Suprapubic skin (tissue), 4 donors: ENCODE data around the gene SPPL3. TPM values are rescaled to one million over a fixed set of nuclear protein-coding genes. Genes with fewer than 3 reads are reported as not detected.

Source experiments
- DNase-seq, 2 donors: peaks; one replicate each; pipeline ENCODE4 v3.0.0-alpha.2; 2019; ENCODE audit warnings: low spot score in 2 of 2
- H3K27ac ChIP-seq: fragments of 200-600 bp; sonication (generic); one replicate; pipeline ENCODE4 v1.5.1; 2019
- H3K27me3 ChIP-seq: fragments of 200-600 bp; sonication (generic); one replicate; pipeline ENCODE4 v1.5.1; 2019
- H3K36me3 ChIP-seq: fragments of 200-600 bp; sonication (generic); one replicate; pipeline ENCODE4 v1.5.1; 2019
- H3K4me1 ChIP-seq: fragments of 200-600 bp; sonication (generic); one replicate; pipeline ENCODE4 v1.5.1; 2019
- H3K4me3 ChIP-seq: fragments of 200-600 bp; sonication (generic); one replicate; pipeline ENCODE4 v1.5.1; 2019; ENCODE audit warnings: mild to moderate bottlenecking
- H3K9me3 ChIP-seq: fragments of 200-600 bp; sonication (generic); one replicate; pipeline ENCODE4 v1.5.1; 2019
- CTCF ChIP-seq, 2 donors: fragments of 200-600 bp in 1 of 2; fragments of 450-650 bp in 1 of 2; sonication (generic) in 1 of 2; IDR thresholded peaks; one replicate each; pipeline ENCODE4 v1.5.1; 2016 to 2019; ENCODE audit warnings: antibody characterized with exemption in 2 of 2, mild to moderate bottlenecking in 1 of 2, moderate library complexity in 1 of 2
- EP300 ChIP-seq: sonication (generic); formaldehyde crosslinking; IDR thresholded peaks from one replicate; pipeline ENCODE4 v1.6.1; 2017; ENCODE audit warnings: antibody characterized with exemption
- POLR2A ChIP-seq, 2 donors: fragments of 450-650 bp; IDR thresholded peaks; one replicate each; pipeline ENCODE4 v1.6.1; 2017; ENCODE audit warnings: antibody characterized with exemption in 2 of 2, mild to moderate bottlenecking in 2 of 2, moderate library complexity in 2 of 2
- POLR2AphosphoS5 ChIP-seq, 3 donors: sonication (generic); formaldehyde crosslinking; IDR thresholded peaks; one replicate each; pipeline ENCODE4 v1.6.1; 2017; ENCODE audit warnings: antibody characterized with exemption in 3 of 3
- WGBS: methylation state at CpG from one replicate; pipeline ENCODE4 v1.1.5; 2018; 5-methylcytosine and 5-hydroxymethylcytosine counted together
- total RNA-seq, 4 donors: library from RNA; depleted of rRNA; stranded (reverse); fragments of >200 nt; gene quantifications; one replicate each; pipeline ENCODE4 v1.1.0, GENCODE V29; 2016

SPPL3 gene
- total RNA-seq, 4 donors from 2014 or later = 64.7 to 91.8 (median 70.6) TPM

DNA sequence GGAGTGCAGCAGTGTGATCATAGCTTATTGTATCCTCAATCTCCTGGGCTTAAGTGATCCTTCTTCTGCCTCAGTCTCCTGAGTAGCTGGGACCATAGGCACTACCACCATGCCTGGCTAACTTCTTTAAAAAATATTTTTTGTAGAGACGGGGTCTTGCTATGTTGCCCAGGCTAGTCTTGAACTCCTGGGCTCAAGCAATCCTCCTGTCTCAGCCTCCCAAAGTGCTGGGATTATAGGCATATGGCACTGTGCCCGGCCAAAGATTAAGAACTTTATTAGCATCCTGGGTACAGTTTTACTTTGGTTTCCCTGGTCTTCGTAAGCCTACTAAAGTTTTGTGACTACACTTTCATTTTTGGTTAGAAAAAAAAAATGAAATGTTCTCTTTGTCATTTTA, 94.1 kb downstream of the SPPL3 start:
- Histone ChIP-seq H3K27ac (no peak overlapping the region), H3K36me3 (peaks cover 21% of the 10 kb centered on the region), H3K9me3 (no peaks in the 10 kb centered on the region), H3K4me3 (no peak overlapping the region), H3K4me1 (no peaks in the 10 kb centered on the region), H3K27me3 (no peaks in the 10 kb centered on the region)
- no peak for DNase-seq
- TF ChIP-seq POLR2AphosphoS5 (IDR thresholded peaks at IDR 0.05) (no peak), POLR2A (IDR thresholded peaks at IDR 0.05) (no peak), CTCF (IDR thresholded peaks at IDR 0.05) (no peak), EP300 (no peak)
- WGBS = 92% methylated on average over 3 of the region's 3 CpGs

GRCh38 chr12:120804428-120804827, 99.7 kb downstream of the SPPL3 start:
- Histone ChIP-seq H3K36me3 (peaks cover 12% of the 10 kb centered on the region), H3K4me1 (peaks cover 13% of the 10 kb centered on the region), H3K9me3 (no peaks in the 10 kb centered on the region), H3K27me3 (no peaks in the 10 kb centered on the region), H3K27ac (no peak overlapping the region), H3K4me3 (no peak overlapping the region)
- no peak for DNase-seq
- no peak for TF ChIP-seq POLR2A (IDR thresholded peaks at IDR 0.05)
- TF ChIP-seq EP300 = no peak
- no peak for TF ChIP-seq POLR2AphosphoS5 (IDR thresholded peaks at IDR 0.05)
- no peak for TF ChIP-seq CTCF (IDR thresholded peaks at IDR 0.05)

DNA sequence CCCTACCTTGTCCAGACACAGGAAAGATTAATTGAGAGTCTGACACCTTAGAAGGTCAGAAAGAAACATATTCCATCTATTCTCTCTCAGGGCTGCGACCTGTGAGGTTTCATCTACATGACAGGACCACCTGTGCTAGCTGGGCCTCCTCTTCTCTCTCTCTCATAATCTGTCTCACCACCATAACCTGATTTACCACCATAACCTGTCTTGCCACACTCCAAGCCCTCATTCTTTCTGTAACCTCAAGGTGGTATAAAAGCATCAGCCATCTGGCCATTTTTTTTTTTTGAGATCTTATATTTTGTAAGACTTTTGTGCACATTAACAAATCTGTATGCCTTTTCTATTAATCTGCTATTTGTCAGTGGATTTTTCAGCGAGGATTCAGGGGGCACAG, 103.0 kb downstream of the SPPL3 start:
- no peak for TF ChIP-seq POLR2A (IDR thresholded peaks at IDR 0.05)
- TF ChIP-seq POLR2AphosphoS5 (IDR thresholded peaks at IDR 0.05) = no peak
- no peak for TF ChIP-seq CTCF (IDR thresholded peaks at IDR 0.05)
- no peak for TF ChIP-seq EP300
- Histone ChIP-seq H3K27me3 (no peaks in the 10 kb centered on the region), H3K4me1 (peaks cover 22% of the 10 kb centered on the region), H3K9me3 (no peaks in the 10 kb centered on the region), H3K27ac (no peak overlapping the region), H3K4me3 (no peak overlapping the region), H3K36me3 (peaks cover 1% of the 10 kb centered on the region)
- 96% methylated on average over 2 of the region's 2 CpGs for WGBS
- DNase-seq = no peak

- no peak for TF ChIP-seq POLR2AphosphoS5 (IDR thresholded peaks at IDR 0.05)
- Histone ChIP-seq H3K4me3 (no peak overlapping the region), H3K27ac (no peak overlapping the region), H3K4me1 (peaks cover 22% of the 10 kb centered on the region), H3K27me3 (no peaks in the 10 kb centered on the region), H3K36me3 (peaks cover 3% of the 10 kb centered on the region), H3K9me3 (no peaks in the 10 kb centered on the region)
- DNase-seq = no peak
Observed at GRCh38 chr12:120800665-120801064, 103.5 kb downstream of the SPPL3 start.

GRCh38 chr12:120799243-120800045, 104.7 kb downstream of the SPPL3 start:
- no peak for DNase-seq
- Histone ChIP-seq H3K9me3 (no peaks in the 10 kb centered on the region), H3K27me3 (no peaks in the 10 kb centered on the region), H3K36me3 (peaks cover 8% of the 10 kb centered on the region), H3K4me3 (no peak overlapping the region), H3K27ac (no peak overlapping the region), H3K4me1 (peaks cover 22% of the 10 kb centered on the region)
- no peak for TF ChIP-seq CTCF (IDR thresholded peaks at IDR 0.05)
- no peak for TF ChIP-seq EP300
- TF ChIP-seq POLR2AphosphoS5 (IDR thresholded peaks at IDR 0.05) = no peak
- TF ChIP-seq POLR2A (IDR thresholded peaks at IDR 0.05) = no peak
- 72% methylated on average over 3 of the region's 3 CpGs for WGBS

- 59% methylated on average over 4 of the region's 4 CpGs for WGBS
- H3K27me3 ChIP-seq = no peaks in the 10 kb centered on the region
- peaks cover 8% of the 10 kb centered on the region for H3K36me3 ChIP-seq
- no peak overlapping the region for H3K4me3 ChIP-seq
- peaks cover 22% of the 10 kb centered on the region for H3K4me1 ChIP-seq
- TF ChIP-seq CTCF (IDR thresholded peaks at IDR 0.05) = no peak
- TF ChIP-seq POLR2A (IDR thresholded peaks at IDR 0.05) = no peak
- TF ChIP-seq POLR2AphosphoS5 (IDR thresholded peaks at IDR 0.05) = no peak
- TF ChIP-seq EP300 = no peak
- no peak overlapping the region for H3K27ac ChIP-seq
- no peak for DNase-seq
- H3K9me3 ChIP-seq = no peaks in the 10 kb centered on the region
Observed at GRCh38 chr12:120798696-120799095, 105.5 kb downstream of the SPPL3 start.
